Activated naive CD4-positive, alpha-beta T cell treated with anti-CD3 and anti-CD28 coated beads, Interleukin-2, amount 50 U/mL, for 16 hours (primary cell): ENCODE data around the gene LTBP4.

Experiments
- DNase-seq: peaks from one replicate; pipeline ENCODE4 v3.0.0-alpha.2; 2020

The LTBP4 gene

GRCh38 chr19:40598918-40599307 lies 2.3 kb upstream of the LTBP4 start:
- no peak for DNase-seq

- no peak for DNase-seq
These were observed 1.8 kb upstream of the LTBP4 start for GRCh38 chr19:40599331-40599901.

DNA sequence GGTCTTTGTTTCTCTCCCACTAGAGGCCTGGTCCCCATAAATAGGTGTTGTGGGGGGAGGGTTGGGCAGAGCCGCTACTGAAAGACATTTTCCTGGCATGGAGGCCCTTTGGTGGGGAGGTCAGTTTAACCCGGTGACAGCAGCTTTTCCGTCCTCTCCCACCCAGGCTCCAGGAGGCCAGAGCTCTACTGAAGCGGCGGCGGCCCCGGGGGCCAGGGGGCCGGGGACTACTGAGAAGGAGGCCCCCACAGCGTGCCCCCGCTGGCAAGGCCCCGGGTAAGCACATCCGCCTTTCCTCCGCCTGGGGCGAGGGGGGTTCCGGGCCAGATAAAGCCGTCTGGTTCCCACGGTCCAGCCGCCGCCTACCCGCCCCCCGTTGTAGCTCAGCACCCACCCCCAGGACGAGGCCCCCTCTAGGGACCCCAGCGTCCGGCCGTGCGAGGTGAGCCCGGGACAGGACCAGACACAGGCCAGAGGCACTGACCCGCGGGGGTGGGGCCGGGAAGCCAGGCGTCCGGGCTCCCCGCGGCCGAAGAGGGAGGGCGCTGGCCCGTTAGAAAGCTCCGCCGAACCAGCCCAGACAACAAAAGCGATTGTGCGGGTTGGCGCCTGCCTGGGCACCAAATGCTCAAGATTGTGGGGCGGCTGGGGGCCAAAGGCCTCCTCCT lies 1.1 kb upstream of the LTBP4 start:
- no peak for DNase-seq

GRCh38 chr19:40600570-40601133 lies 517 bp upstream of the LTBP4 start:
- DNase-seq: no peak

GRCh38 chr19:40603071-40603388 lies 1.9 kb downstream of the LTBP4 start:
- no peak for DNase-seq

DNA sequence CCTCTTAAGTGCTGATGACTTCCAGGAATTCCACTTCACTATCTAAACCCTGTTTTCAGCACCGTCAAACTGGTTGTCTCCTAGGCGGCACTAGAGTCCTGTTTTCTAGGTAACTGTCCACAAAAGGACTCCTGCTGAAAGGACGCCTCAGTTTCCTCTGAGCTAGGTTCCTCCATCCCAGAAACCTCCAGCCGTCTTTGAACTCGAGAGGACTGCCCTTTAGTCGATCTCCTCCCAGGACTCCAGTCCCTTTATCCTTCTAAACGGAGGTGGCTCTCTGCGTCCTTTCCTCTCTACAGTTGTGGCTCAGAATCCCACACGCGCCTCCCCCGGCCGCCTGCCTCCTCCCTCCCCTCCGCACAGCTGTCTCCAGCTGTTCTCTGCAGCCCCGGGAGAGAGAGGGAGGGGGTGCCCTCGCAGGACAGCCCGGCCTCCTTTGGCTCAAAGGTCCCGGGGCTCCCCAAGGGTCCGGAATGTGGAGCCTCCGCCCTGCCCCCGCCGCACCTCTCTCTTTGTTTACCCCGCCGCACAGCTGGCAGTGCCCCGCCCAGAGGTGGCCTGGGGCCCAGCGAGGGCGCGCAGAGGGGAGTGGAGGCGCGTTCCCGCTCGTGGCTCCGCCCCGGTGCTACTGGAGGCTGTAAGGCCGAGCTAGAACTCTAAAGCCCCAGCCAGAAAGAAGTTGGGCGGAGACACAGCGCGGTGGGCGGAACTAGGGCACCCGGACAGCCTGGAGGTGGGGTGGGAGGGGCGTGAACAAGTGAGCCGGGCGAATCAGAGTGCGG lies 2.4 kb downstream of the LTBP4 start:
- peak; percentile 96 for DNase-seq

DNA sequence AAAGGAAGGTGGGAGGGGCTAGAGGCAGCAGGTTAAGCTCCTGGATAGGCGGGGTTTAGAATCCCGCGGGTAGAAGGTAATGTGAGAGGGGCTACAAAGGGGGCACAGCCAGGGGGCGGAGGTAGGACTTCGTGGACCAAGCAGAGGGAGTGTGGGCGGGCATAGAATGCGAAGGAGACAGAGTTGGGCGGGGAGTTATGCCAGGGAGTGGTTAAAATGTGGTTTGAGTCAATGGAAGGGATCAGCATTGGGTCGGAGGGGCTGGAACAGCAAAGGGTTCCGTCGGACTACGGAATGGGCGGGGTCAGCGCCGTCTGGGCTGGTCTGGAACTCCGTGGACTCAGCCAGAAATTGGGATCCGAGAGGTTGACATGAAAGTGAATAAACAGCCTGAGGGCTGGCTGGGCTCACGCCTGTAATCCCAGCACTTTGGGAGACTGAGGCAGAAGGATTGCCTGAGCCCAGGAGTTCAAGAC lies 3.0 kb downstream of the LTBP4 start:
- DNase-seq: no peak

- no peak for DNase-seq
These were observed 3.6 kb downstream of the LTBP4 start for GRCh38 chr19:40604647-40605215.

DNA sequence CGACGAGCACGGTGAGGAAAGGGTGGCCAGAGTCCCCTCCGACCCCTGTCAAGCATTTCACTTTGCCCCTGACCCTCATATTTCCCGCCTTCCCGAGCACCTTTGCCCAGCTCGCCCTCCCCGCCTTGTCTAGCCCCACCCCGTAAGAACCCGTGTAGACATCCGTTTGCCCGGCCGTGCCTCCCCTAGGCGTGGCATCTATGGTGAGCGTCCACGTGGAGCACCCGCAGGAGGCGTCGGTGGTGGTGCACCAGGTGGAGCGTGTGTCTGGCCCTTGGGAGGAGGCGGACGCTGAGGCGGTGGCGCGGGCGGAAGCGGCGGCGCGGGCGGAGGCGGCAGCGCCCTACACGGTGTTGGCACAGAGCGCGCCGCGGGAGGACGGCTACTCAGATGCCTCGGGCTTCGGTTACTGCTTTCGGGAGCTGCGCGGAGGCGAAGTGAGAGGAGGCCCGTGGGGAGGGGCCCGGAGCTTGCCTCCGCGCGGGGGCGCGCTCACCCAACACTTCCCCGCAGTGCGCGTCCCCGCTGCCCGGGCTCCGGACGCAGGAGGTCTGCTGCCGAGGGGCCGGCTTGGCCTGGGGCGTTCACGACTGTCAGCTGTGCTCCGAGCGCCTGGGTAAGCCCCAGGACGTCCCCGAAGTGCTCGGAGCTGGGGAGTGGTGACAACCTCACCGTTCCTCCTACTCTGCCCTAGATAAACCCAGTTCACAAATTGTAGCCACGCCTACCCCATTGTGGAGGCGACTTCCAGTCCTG lies 4.2 kb downstream of the LTBP4 start:
- peak; percentile 74 for DNase-seq

- DNase-seq: no peak
These were observed 6.4 kb downstream of the LTBP4 start for GRCh38 chr19:40607311-40608239.

DNA sequence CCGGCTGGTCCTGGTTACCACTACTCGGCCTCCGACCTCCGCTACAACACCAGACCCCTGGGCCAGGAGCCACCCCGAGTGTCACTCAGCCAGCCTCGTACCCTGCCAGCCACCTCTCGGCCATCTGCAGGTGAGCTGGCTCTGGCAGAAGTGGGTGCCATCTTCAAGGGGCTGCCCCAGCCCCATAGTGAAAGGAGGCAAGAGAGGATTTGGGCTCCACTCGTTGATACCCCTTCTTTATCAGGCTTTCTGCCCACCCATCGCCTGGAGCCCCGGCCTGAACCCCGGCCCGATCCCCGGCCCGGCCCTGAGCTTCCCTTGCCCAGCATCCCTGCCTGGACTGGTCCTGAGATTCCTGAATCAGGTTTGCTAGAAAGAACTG lies 7.1 kb downstream of the LTBP4 start:
- no peak for DNase-seq

DNA sequence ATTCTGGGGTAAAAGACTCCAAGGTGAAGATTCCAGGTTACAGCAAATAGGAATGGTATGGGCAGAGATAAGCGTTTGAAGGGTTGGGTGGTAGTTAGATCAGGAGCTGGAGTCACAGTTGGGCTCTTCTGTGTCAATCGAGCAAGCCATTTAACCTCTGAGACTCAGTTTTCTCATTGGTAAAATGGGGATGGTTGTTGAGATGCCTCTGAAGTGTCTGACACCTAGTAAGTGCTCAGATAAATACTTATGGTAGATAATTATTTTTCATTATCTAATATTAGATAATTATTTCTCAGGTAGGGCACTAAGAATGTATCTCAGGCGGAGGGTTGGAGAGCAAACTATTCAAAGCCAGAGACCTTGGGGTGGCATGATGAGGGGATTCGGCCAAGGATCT lies 7.8 kb downstream of the LTBP4 start:
- no peak for DNase-seq

DNA sequence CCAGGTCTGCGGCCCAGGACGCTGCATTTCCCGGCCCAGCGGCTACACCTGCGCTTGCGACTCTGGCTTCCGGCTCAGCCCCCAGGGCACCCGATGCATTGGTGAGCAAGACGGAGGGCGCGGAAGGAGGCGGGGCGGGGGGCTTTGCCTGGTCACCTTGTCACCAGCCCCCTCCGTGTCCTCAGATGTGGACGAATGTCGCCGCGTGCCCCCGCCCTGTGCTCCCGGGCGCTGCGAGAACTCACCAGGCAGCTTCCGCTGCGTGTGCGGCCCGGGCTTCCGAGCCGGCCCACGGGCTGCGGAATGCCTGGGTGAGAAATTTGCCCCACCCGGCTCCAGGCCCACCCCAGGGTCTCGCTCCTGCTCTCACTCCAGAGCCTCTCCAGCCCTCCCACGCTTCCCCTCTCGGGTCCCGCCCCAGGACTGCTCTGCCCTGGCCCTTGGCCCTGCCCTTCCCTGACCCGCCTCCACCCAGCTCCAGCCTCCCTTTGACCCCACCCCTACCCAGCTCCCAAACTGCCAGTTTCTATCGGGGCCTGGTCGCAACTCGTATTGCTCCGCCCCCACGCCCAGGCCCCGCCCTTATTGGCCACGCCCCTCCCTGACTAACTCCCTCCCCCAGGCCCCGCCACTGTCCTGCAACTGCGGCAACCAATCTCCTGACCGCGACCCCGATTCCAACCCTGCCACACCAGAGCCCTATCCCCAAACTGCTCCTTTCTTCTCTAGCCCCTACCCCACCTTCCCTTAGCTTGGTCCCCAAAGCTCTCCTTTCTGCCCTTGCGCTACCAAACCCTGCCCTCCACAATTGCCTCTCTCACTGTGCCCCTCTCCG lies 8.6 kb downstream of the LTBP4 start:
- DNase-seq: peak; percentile 87

- peak; percentile 68 for DNase-seq
These were observed 9.4 kb downstream of the LTBP4 start for GRCh38 chr19:40610396-40611064.

- no peak for DNase-seq
These were observed 9.9 kb downstream of the LTBP4 start for GRCh38 chr19:40611096-40611495.

GRCh38 chr19:40611900-40612698 lies 10.9 kb downstream of the LTBP4 start:
- no peak for DNase-seq

- peak; percentile 84 for DNase-seq
These were observed 11.9 kb downstream of the LTBP4 start for GRCh38 chr19:40612831-40613689.
